HG03103 (cell line): ENCODE data around the gene BTNL2.
"Not testable (repeated sequence)": the region's sequence is repeated elsewhere in the genome, so short reads cannot be mapped to it uniquely, and the experiment has no call there.

ENCODE experiments used
- ATAC-seq: cut with Tn5 transposase; IDR thresholded peaks from one replicate; pipeline ENCODE4 v1.9.1; 2021; ENCODE audit warnings: low read depth; ENCODE audit not compliant: unreplicated experiment

BTNL2 gene

GRCh38 chr6:32371229-32371628 is 35.8 kb downstream of the BTNL2 start:
- no peak for ATAC-seq

- no peak for ATAC-seq
These were observed 36.5 kb downstream of the BTNL2 start for GRCh38 chr6:32370505-32370904.

- no peak for ATAC-seq
These were observed 37.3 kb downstream of the BTNL2 start for GRCh38 chr6:32369660-32370059.

- no peak for ATAC-seq
These were observed 39.3 kb downstream of the BTNL2 start for GRCh38 chr6:32367644-32368043.

- not testable (repeated sequence) for ATAC-seq
These were observed 47.8 kb downstream of the BTNL2 start for GRCh38 chr6:32359225-32359624.

- not testable (repeated sequence) for ATAC-seq
These were observed 48.4 kb downstream of the BTNL2 start for GRCh38 chr6:32358548-32358947.

- no peak for ATAC-seq
These were observed 52.0 kb downstream of the BTNL2 start for GRCh38 chr6:32355018-32355417.

GRCh38 chr6:32353348-32353747 is 53.6 kb downstream of the BTNL2 start:
- no peak for ATAC-seq
